ENCODE results near the gene SOD3. TPM values are rescaled to one million over a fixed set of nuclear protein-coding genes. Genes with fewer than 3 reads are reported as not detected.

The SOD3 gene
- total RNA-seq (2022; extraction: Qiagen RNA extraction; ENCODE audit: low read depth), result not detected in 5 replicates

GRCh38 chr4:24794916-24795665 lies at the start of gene SOD3:
TSS of gene SOD3 (plus strand) at chr4:24795573. CDS start at chr4:24799522, 3,949 bp downstream.

Other genes with a start within 250 kb of the SOD3 start
- gene DHX15, start 211.0 kb upstream of the SOD3 start, total RNA-seq (2022; extraction: Qiagen RNA extraction; ENCODE audit: low read depth), result 83.3 to 118 TPM (median 107 TPM) in 5 replicates
- gene CCDC149, start 117.5 kb downstream of the SOD3 start, total RNA-seq (2022; extraction: Qiagen RNA extraction; ENCODE audit: low read depth), result 1.4 to 2.0 TPM (median 1.9 TPM) in 5 replicates
- gene LGI2, start 235.4 kb downstream of the SOD3 start, total RNA-seq (2022; extraction: Qiagen RNA extraction; ENCODE audit: low read depth), result 0.09 to 0.38 TPM (median 0.25 TPM) in 5 replicates